Esophagus squamous epithelium (tissue), 5 donors: ENCODE measurements around the gene PANK1. TPM values are rescaled to one million over a fixed set of nuclear protein-coding genes. Genes with fewer than 3 reads are reported as not detected.

Experiments used
- DNase-seq: peaks from one replicate; lab custom pipeline; 2025; lab: John Stamatoyannopoulos, UW
- H3K27ac ChIP-seq, 4 donors: fragments of 200-600 bp; sonication (generic); one replicate each; pipeline ENCODE4 v1.5.1; 2016 to 2019; ENCODE audit warnings: mild to moderate bottlenecking in 1 of 4
- H3K27me3 ChIP-seq, 4 donors: fragments of 200-600 bp; sonication (generic); 1 replicate in 3 of 4; 2 replicates in 1 of 4; pipeline versions ENCODE4 v1.5.1 to v1.6.0; 2017 to 2021; ENCODE audit warnings: antibody characterized with exemption in 1 of 4
- H3K36me3 ChIP-seq, 3 donors: fragments of 200-600 bp; sonication (generic); one replicate each; pipeline ENCODE4 v1.5.1; 2016 to 2019
- H3K4me1 ChIP-seq, 3 donors: fragments of 200-600 bp; sonication (generic); one replicate each; pipeline ENCODE4 v1.5.1; 2017 to 2019
- H3K4me3 ChIP-seq, 4 donors: fragments of 200-600 bp; sonication (generic); 1 replicate in 3 of 4; 2 replicates in 1 of 4; pipeline ENCODE4 v1.5.1; 2016 to 2019; ENCODE audit warnings: mild to moderate bottlenecking in 2 of 4, moderate library complexity in 1 of 4
- H3K9me3 ChIP-seq, 3 donors: fragments of 200-600 bp; sonication (generic); one replicate each; pipeline ENCODE4 v1.5.1; 2016 to 2019
- CTCF ChIP-seq, 6 experiments: fragments of 450-650 bp in 4 of 6; fragments of 200-600 bp in 2 of 6; sonication (generic) in 2 of 6; IDR thresholded peaks; one replicate each; pipeline ENCODE4 v1.5.1; 2016 to 2019; ENCODE audit warnings: antibody characterized with exemption in 6 of 6, mild to moderate bottlenecking in 4 of 6, moderate library complexity in 4 of 6
- POLR2A ChIP-seq, 4 donors: fragments of 450-650 bp; IDR thresholded peaks; one replicate each; pipeline ENCODE4 v1.6.1; 2017; ENCODE audit warnings: antibody characterized with exemption in 4 of 4, mild to moderate bottlenecking in 4 of 4, moderate library complexity in 3 of 4
- WGBS, 2 donors: methylation state at CpG; one replicate each; pipeline ENCODE4 v1.1.5; 2018; 5-methylcytosine and 5-hydroxymethylcytosine counted together
- intact Hi-C: fragments of 100-400 bp; cut with DNase I; formaldehyde crosslinking; loops from one replicate; pipeline ENCODE4 v1.15.0; 2022
- total RNA-seq, 4 donors: library from RNA; depleted of rRNA; stranded (reverse); fragments of >200 nt; gene quantifications; one replicate each; pipeline ENCODE4 v1.1.0, GENCODE V29; 2016
- donor health status: DM: yes; HTN: yes; CAD: no.

Gene PANK1
- total RNA-seq, 4 donors from 2014 or later, result 5.8 to 12.6 (median 7.9) TPM

- Histone ChIP-seq H3K4me3 (no peak overlapping the region), H3K9me3 (no peaks in the 10 kb centered on the region), H3K27ac (no peak overlapping the region), H3K4me1 (no peaks in the 10 kb centered on the region), H3K27me3 (no peaks in the 10 kb centered on the region), H3K36me3 (no peaks in the 10 kb centered on the region)
- intact Hi-C loops, result no loop called here
- WGBS, 2 donors, result 69 to 90% methylated on average over 2 of the region's 2 CpGs
- DNase-seq, result no peak
- TF ChIP-seq POLR2A (IDR thresholded peaks at IDR 0.05), result no peak
Measured at GRCh38 chr10:89684604-89685003, 39.6 kb upstream of the PANK1 start.

- TF ChIP-seq CTCF (IDR thresholded peaks at IDR 0.05) (no peak), POLR2A (IDR thresholded peaks at IDR 0.05) (no peak)
- no peaks in the 10 kb centered on the region for H3K36me3 ChIP-seq
- no peak overlapping the region for H3K27ac ChIP-seq
- no peaks in the 10 kb centered on the region for H3K27me3 ChIP-seq
- no peak for DNase-seq
- no peaks in the 10 kb centered on the region for H3K4me1 ChIP-seq
- no peak overlapping the region for H3K4me3 ChIP-seq
- H3K9me3 ChIP-seq, result no peaks in the 10 kb centered on the region
- intact Hi-C loops, result no loop called here
- 68 to 83% methylated on average over 5 of the region's 5 CpGs for WGBS, 2 donors
Measured at GRCh38 chr10:89683883-89684282, 38.8 kb upstream of the PANK1 start.

GRCh38 chr10:89679986-89680385, 34.9 kb upstream of the PANK1 start:
- WGBS, 2 donors, result 70 to 85% methylated on average over 3 of the region's 3 CpGs
- H3K36me3 ChIP-seq, result no peaks in the 10 kb centered on the region
- H3K27me3 ChIP-seq, result no peaks in the 10 kb centered on the region
- no peaks in the 10 kb centered on the region for H3K4me1 ChIP-seq
- H3K27ac ChIP-seq, result no peak overlapping the region
- H3K9me3 ChIP-seq, result no peaks in the 10 kb centered on the region
- H3K4me3 ChIP-seq, result no peak overlapping the region
- DNase-seq, result no peak
- intact Hi-C loops, result no loop called here
- TF ChIP-seq CTCF (IDR thresholded peaks at IDR 0.05) (no peak), POLR2A (IDR thresholded peaks at IDR 0.05) (no peak)

- H3K36me3 ChIP-seq, result no peaks in the 10 kb centered on the region
- TF ChIP-seq POLR2A (IDR thresholded peaks at IDR 0.05) (no peak), CTCF (IDR thresholded peaks at IDR 0.05) (no peak)
- DNase-seq, result no peak
- H3K4me3 ChIP-seq, result no peak overlapping the region
- no peaks in the 10 kb centered on the region for H3K9me3 ChIP-seq
- intact Hi-C loops, result no loop called here
- H3K4me1 ChIP-seq, result no peaks in the 10 kb centered on the region
- no peak overlapping the region for H3K27ac ChIP-seq
- no peaks in the 10 kb centered on the region for H3K27me3 ChIP-seq
Measured at GRCh38 chr10:89677341-89677740, 32.3 kb upstream of the PANK1 start.

GRCh38 chr10:89670926-89671325, 25.9 kb upstream of the PANK1 start:
- no peak overlapping the region for H3K27ac ChIP-seq
- H3K27me3 ChIP-seq, result no peaks in the 10 kb centered on the region
- no peak for DNase-seq
- H3K4me1 ChIP-seq, result peaks cover 0 to under 1% (median 0%) of the 10 kb centered on the region in 3 donors
- no peak for TF ChIP-seq POLR2A (IDR thresholded peaks at IDR 0.05)
- TF ChIP-seq CTCF (IDR thresholded peaks at IDR 0.05), result no peak
- no peaks in the 10 kb centered on the region for H3K9me3 ChIP-seq
- H3K36me3 ChIP-seq, result no peaks in the 10 kb centered on the region
- 67 to 75% methylated on average over 1 of the region's 1 CpG for WGBS, 2 donors
- intact Hi-C loops, result no loop called here
- H3K4me3 ChIP-seq, result no peak overlapping the region

GRCh38 chr10:89669985-89670384, 24.9 kb upstream of the PANK1 start:
- intact Hi-C loops, result no loop called here
- no peak overlapping the region for H3K27ac ChIP-seq
- WGBS, 2 donors, result 83 to 94% methylated on average over 1 of the region's 1 CpG
- no peak for DNase-seq
- no peaks in the 10 kb centered on the region for H3K9me3 ChIP-seq
- H3K4me1 ChIP-seq, result peaks cover 0 to 10% (median 0%) of the 10 kb centered on the region in 3 donors
- TF ChIP-seq CTCF (IDR thresholded peaks at IDR 0.05) (no peak), POLR2A (IDR thresholded peaks at IDR 0.05) (no peak)
- no peak overlapping the region for H3K4me3 ChIP-seq
- no peaks in the 10 kb centered on the region for H3K36me3 ChIP-seq
- no peaks in the 10 kb centered on the region for H3K27me3 ChIP-seq
